Stomach smooth muscle (tissue), 2 donors: ENCODE data around the gene NSG2.

Experiments used
- H3K27ac ChIP-seq: one replicate; pipeline ENCODE4 v1.7.0; 2013; ENCODE audit warnings: mild to moderate bottlenecking, low read length, inconsistent platforms
- H3K27me3 ChIP-seq, 2 donors: one replicate each; pipeline ENCODE4 v1.7.0; 2013; ENCODE audit warnings: low read length in 2 of 2; ENCODE audit not compliant: insufficient read depth in 2 of 2, control insufficient read depth in 1 of 2
- H3K36me3 ChIP-seq, 2 donors: one replicate each; pipeline ENCODE4 v1.7.0; 2013; ENCODE audit warnings: low read length in 2 of 2; ENCODE audit not compliant: control insufficient read depth in 2 of 2, insufficient read depth in 2 of 2
- H3K4me1 ChIP-seq: one replicate; pipeline ENCODE4 v1.7.0; 2013; ENCODE audit warnings: low read length; ENCODE audit not compliant: control insufficient read depth, insufficient read depth
- H3K4me3 ChIP-seq, 2 donors: one replicate each; pipeline ENCODE4 v1.7.0; 2013; ENCODE audit warnings: low read length in 2 of 2
- H3K9ac ChIP-seq, 2 donors: one replicate each; pipeline ENCODE4 v1.7.0; 2013; ENCODE audit warnings: low read length in 2 of 2, mild to moderate bottlenecking in 1 of 2
- H3K9me3 ChIP-seq, 2 donors: one replicate each; pipeline ENCODE4 v1.7.0; 2013; ENCODE audit warnings: low read length in 2 of 2; ENCODE audit not compliant: control insufficient read depth in 2 of 2
- donor health status: healthy.
- donor health status: Pancreatic carcinoma.

NSG2 gene

DNA sequence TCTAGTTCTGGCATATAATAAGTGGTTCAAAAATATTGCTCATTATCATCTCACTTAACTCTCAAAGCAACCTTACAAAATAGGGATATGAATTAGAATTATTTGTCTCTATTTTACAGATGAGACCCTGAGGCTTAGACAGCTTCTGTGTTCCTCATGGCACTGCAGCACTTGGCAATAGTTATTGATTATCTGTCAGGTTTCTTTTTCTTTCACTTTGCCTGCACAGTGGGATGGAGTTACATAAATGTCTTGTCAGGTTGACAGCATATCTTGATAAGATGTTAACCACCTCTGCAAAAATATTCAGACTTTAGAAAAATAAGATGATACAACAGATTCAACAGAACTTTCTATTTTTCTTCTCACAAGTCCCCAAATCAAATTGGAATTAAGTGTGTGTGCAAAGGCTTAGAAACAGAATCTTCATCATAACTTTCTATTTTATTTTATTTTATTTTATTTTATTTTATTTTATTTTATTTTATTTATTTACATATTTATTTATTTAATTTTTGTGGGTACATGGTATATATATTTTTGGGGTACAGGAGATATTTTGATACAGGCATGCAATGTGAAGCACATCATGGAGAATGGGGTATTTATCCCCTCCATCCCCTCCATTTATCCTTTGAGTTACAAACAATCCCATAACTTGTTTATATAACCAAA is 17.7 kb downstream of the NSG2 start:
- H3K27me3 ChIP-seq, result peaks cover 2 to 4% of the 10 kb centered on the region in 2 donors
- no peaks in the 10 kb centered on the region for H3K4me1 ChIP-seq
- no peaks in the 10 kb centered on the region for H3K36me3 ChIP-seq
- H3K9ac ChIP-seq, result no peak overlapping the region
- no peak overlapping the region for H3K4me3 ChIP-seq
- peaks cover 4 to 7% of the 10 kb centered on the region in 2 donors for H3K9me3 ChIP-seq
- H3K27ac ChIP-seq, result no peak overlapping the region

DNA sequence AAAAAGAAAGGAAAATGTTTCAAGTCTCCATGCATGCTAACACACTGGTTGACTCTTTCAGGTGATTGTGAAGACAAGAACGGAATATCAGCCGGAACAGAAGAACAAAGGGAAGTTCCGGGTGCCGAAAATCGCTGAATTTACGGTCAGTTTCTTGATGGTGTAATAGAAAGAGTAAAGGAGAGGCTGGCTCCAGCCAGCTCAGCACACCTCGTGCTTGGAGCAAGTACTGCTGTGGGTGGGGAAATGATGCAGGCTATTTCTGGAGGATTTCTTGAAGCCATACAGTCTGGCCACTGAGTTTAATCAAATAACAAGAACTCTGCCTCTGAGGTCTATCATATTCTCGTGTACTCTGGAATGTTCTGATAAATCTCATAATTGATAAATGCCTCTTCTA is 18.7 kb downstream of the NSG2 start:
- H3K9ac ChIP-seq, result no peak overlapping the region
- no peaks in the 10 kb centered on the region for H3K36me3 ChIP-seq
- H3K27ac ChIP-seq, result no peak overlapping the region
- H3K4me3 ChIP-seq, result no peak overlapping the region
- H3K4me1 ChIP-seq, result no peaks in the 10 kb centered on the region
- H3K27me3 ChIP-seq, result peaks cover 2 to 4% of the 10 kb centered on the region in 2 donors
- peaks cover 4 to 7% of the 10 kb centered on the region in 2 donors for H3K9me3 ChIP-seq

DNA sequence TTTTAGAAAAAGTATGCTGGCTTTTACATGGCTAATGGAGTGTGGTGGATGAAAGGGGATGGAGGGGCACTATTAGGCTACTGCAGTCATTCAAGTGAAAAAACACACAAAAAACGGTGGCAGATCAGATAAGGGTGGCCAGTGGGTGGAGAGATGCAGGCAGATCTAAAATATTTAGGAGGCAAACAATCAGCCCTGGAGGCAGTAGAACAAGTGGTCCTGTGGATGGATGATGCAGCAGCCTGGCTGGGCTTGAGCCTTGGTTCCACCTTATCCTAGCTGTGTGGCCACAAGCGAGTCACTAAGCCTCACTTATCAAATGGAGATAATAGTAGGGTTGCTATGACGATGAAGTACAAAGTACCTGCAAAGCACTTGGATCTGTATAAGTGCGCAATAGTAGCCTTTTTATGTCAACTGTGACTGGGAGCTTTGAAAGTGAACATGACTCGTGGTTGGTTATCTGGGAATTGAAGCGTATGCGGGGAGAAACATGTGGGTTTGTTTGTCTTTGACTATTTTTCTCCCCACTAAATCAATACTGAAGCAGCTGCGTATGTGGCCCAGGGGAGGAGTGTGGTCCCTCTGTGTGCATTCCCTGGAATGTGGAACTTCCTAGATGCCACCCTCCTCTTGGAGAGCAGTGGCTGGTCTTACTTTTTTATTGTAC is 20.2 kb downstream of the NSG2 start:
- Histone ChIP-seq H3K4me1 (no peaks in the 10 kb centered on the region), H3K9ac (no peak overlapping the region), H3K36me3 (no peaks in the 10 kb centered on the region), H3K27ac (no peak overlapping the region), H3K9me3 (peaks cover 1 to 2% of the 10 kb centered on the region in 2 donors), H3K27me3 (peaks cover 2 to 4% of the 10 kb centered on the region in 2 donors), H3K4me3 (no peak overlapping the region)

DNA sequence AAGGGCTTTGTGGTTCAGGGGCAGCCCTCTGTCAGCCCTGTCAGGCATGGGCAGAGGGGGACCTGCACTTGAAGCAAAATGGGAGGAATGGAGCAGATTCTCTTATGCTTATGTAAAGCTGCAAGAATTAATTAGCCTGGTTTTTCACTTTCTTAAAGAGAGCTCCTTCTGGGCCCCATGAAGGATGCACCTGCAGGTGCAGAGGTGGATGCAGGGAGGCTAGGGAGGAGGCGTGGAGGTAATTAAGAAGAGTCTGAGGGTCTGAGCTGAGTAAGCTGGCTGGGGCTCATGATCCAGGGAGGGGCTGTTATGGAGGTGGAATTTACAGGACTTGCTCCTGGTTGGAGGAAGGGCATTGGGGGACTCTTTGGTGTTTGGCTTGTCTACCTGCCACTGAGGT is 22.0 kb downstream of the NSG2 start:
- Histone ChIP-seq H3K36me3 (no peaks in the 10 kb centered on the region), H3K9me3 (no peaks in the 10 kb centered on the region), H3K4me3 (no peak overlapping the region), H3K4me1 (no peaks in the 10 kb centered on the region), H3K27me3 (peaks cover 0 to 4% of the 10 kb centered on the region in 2 donors), H3K27ac (no peak overlapping the region), H3K9ac (no peak overlapping the region)

DNA sequence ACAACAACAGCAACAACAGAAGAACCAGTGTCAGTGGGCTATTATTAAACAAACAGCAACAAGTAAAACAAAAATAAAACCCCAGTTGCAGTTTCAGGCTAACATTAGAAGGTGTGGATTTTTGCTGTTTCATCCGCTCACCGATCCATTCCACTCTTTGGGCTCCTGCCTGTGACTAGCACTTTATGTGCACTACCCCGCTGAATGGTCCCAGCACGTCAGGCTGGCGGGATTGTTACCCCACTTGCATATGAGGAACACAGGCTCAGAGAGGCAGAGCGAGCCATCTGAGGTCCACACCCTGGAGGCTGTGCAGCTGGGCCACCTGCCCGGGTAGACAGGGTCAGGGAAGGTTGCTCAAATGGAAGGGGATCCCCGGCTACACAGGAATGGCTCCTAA is 26.0 kb downstream of the NSG2 start:
- H3K9ac ChIP-seq, result no peak overlapping the region
- no peak overlapping the region for H3K4me3 ChIP-seq
- no peaks in the 10 kb centered on the region for H3K36me3 ChIP-seq
- H3K9me3 ChIP-seq, result no peaks in the 10 kb centered on the region
- no peaks in the 10 kb centered on the region for H3K27me3 ChIP-seq
- no peaks in the 10 kb centered on the region for H3K4me1 ChIP-seq
- no peak overlapping the region for H3K27ac ChIP-seq

DNA sequence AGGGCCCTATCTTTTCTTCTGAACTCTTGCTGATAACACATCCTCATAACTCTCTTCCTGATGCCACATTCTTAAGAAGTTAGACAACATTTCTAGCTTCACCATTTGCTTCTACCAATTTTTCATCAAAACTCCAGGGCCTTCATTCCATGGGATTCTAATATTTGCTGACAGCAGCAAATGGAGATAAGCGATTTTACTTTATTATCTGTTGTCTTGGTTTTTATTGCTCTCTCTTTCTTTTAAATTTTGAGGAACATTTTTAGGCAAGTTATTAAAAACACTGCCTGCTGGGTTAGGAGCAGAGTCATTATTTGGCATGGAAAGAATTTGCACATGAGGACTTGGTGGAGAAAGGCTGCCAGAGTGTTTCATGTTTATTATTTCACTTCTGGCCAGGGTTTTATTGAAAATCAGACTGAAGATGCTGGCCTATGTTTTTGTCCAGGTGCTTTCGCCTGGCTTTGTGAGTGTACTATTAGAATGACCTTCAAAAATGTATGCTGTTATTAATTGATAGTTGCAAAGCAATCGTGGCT is 27.7 kb downstream of the NSG2 start:
- Histone ChIP-seq H3K27ac (no peak overlapping the region), H3K9ac (no peak overlapping the region), H3K4me1 (no peaks in the 10 kb centered on the region), H3K27me3 (no peaks in the 10 kb centered on the region), H3K9me3 (no peaks in the 10 kb centered on the region), H3K36me3 (no peaks in the 10 kb centered on the region), H3K4me3 (no peak overlapping the region)

DNA sequence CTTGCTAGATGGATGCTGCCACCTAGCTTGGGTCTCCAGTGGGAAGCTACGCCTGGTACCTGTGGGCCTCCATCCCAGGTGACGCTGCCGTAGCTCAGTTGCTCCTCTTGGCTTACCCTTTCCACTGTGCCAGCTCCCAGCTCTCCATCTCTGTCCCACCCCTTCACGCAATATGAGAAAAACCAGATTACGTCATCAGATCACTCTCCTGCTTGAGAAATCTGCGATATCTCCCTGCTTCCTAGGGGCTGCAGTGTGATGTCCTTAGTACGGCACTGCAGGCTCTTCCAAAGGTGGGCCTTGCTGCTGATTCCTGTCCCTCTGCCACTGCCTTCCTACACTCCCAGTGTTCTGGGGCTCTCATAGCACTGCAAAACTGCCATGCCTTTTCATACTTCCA is 28.9 kb downstream of the NSG2 start:
- no peak overlapping the region for H3K9ac ChIP-seq
- no peaks in the 10 kb centered on the region for H3K4me1 ChIP-seq
- H3K27me3 ChIP-seq, result no peaks in the 10 kb centered on the region
- no peak overlapping the region for H3K27ac ChIP-seq
- no peak overlapping the region for H3K4me3 ChIP-seq
- H3K9me3 ChIP-seq, result no peaks in the 10 kb centered on the region
- no peaks in the 10 kb centered on the region for H3K36me3 ChIP-seq

DNA sequence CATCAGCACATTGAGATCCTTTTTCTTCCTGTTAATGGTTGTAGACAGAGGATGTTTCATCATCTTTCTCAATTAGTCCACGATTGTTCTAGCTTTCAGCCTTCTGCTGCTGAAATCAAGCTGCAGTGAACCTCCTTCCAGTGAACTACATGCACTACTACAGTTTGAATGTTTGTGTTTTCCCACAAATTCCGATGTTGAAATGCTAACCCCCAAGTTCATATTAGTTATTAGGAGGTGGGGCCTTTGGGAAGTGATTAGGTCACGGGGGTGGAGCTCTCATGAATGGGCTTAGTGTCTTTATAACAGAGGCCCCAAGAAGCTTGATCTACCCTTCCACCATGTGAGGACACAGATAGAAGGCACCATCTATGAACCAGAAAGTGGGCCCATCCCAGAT is 32.9 kb downstream of the NSG2 start:
- H3K4me1 ChIP-seq, result no peaks in the 10 kb centered on the region
- H3K4me3 ChIP-seq, result no peak overlapping the region
- H3K27ac ChIP-seq, result no peak overlapping the region
- H3K9me3 ChIP-seq, result no peaks in the 10 kb centered on the region
- peaks cover 0 to 2% of the 10 kb centered on the region in 2 donors for H3K27me3 ChIP-seq
- H3K36me3 ChIP-seq, result no peaks in the 10 kb centered on the region
- H3K9ac ChIP-seq, result no peak overlapping the region

DNA sequence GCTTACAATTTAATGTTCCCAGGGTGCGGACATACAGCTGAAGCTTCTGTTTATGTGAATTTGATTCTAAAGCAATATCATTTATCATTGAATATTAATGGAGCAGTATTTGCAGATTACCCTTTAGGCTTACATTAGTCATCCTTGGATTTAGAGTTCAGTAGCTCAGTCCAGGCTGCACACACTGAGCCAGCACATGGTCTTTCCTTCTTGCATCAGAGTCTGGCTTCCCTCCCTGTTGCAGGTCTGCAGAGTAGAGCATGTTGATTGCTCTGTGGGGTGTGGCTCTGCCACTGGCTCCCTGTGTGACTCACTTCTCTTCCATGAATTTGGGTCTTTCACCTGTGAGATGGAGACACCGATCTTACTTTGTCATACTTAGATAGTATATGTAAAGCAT is 36.8 kb downstream of the NSG2 start:
- Histone ChIP-seq H3K4me3 (no peak overlapping the region), H3K27me3 (peaks cover 0 to 9% of the 10 kb centered on the region in 2 donors), H3K9me3 (peaks cover 0 to 3% of the 10 kb centered on the region in 2 donors), H3K4me1 (no peaks in the 10 kb centered on the region), H3K27ac (no peak overlapping the region), H3K9ac (no peak overlapping the region), H3K36me3 (no peaks in the 10 kb centered on the region)

DNA sequence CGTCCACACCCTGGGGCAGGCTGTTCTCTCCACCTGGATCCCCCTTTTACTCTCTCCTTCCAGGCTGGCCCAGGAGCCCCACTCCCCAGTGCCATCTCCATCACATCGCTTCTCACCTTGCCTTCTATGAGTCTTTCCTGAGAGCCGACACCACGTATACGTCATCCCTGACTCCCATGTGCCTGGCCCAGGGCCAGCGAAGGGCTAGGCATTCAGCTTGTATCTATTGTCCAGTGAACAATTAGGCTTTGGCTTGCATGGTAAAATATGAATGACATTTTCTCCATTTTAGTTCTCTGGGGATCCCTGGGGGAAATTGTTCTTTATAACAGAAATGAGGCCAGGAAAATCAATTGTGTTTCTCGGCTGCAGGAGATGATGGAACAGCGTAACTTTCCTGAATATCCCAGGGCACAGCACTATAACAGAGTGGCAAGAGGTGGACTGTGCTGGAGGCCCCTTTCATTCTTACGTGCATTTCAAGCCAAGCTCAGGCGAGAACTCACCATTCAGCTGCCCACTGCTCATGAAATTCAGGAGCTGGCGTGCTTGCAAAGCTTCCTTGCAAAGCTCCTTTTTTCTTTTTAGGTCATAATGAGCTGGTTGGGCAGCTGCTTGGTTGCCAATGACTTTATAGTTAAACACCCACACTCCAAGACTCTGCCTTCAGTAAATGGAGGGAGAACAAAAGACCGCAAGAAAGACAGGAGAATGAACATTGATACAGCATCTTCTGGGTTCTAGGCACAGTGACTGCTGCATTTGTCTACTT is 37.7 kb downstream of the NSG2 start:
- Histone ChIP-seq H3K9ac (no peak overlapping the region), H3K4me1 (no peaks in the 10 kb centered on the region), H3K27me3 (peaks cover 0 to 9% of the 10 kb centered on the region in 2 donors), H3K27ac (no peak overlapping the region), H3K36me3 (no peaks in the 10 kb centered on the region), H3K4me3 (no peak overlapping the region), H3K9me3 (peaks cover 0 to 3% of the 10 kb centered on the region in 2 donors)
